SHP77 treated with DMSO at 0.1 percent for 48 hours (cell line): Measurements from ENCODE around the gene NKTR.

Source experiments
- DNase-seq: peaks from one replicate; lab custom pipeline; 2025; lab: John Stamatoyannopoulos, UW

The NKTR gene

GRCh38 chr3:42696356-42697288, 96.1 kb downstream of the NKTR start:
- DNase-seq = no peak

DNA sequence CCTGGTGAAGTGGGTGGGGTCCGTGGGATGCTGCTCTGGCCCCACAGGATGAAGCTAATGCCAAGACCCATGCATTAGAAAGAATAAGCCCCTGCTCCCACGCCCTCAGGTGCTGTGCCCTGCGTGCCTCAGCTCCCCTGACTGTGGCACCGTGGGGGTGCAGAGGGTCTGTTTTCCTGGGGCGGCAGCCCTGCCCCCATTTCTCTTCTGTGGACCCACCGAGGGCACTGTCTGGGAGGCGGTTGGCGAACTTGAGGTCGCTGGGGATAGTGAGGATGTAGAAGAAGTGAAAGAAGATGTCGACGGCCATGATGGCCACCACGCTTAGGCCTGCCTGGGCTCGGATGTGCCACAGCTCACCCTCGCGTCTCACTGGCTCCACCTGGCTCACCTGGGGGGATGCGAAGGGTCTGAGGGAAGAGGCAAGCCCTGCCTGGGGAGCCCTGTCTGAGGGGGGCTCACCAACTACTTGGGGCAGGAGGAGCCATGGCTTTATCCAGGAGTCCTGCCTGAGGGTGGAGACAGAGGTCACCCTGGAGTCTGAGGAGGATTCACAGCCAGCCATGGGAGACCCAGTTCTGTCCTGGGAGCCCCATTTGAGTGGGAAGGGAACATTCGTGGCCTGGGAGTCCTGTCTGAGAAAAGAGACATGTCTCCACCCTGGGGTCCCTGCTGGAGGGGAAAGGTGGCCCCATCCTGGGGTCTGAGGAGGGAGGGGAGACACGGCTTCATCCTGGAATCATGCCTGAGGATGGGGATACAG, 97.0 kb downstream of the NKTR start:
- no peak for DNase-seq
